Measurements from ENCODE around the gene SRL. TPM values are rescaled to one million over a fixed set of nuclear protein-coding genes. Genes with fewer than 3 reads are reported as not detected.
"Not testable (repeated sequence)": the region's sequence is repeated elsewhere in the genome, so short reads cannot be mapped to it uniquely, and the experiment has no call there.

Gene SRL
- total and polyA plus RNA-seq, 12 donors, result 0.24 to 1.8 (median 0.52) TPM; not detected in 2

DNA sequence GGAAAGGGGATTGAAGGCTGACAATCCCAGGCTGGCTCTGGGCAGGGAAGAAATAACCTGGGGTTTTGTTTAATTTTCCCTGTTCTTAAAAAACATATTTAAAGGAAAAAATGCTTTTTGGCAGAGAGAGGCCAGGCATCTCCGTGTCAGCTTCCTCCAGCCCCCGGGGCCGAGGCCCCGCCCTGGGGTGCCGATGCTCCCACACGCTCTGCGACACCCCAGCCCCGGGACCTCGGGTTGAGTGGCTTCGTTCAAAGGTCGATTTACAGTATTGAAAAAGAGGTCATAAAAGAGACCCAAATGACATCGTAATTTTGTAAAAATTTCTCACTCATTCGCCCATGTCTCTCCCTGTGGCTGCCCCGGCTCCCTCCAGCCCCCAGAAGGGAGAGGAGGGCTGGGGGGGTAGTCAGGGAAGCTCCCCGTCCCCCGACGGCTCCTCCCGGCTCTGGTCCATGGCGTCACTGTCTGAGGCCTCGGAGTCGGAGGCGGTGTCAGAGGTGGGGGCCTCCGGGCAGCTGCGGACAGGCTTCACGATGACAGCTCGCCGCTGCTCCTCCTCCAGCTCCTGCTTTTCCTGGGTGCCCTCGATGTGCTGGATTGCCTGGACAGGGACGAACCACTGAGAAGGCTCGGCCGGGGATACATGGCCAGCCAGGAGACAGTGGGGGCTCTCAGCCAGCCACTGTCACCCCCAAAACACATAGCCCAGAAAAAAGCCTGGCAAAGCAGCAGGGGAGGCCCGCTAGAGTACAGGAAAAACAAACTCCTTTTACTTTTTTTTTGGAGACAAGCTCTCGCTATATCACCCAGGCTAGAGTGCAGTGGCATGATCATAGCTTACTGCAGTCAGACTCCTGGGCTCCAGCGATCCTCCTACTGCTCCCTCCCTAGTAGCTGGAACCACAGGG, 16.0 kb upstream of the SRL start:
- H3K27me3 ChIP-seq, result no peaks in the 10 kb centered on the region
- 79 to 84% (median 81%) methylated on average over 26 to 34 of the region's 34 CpGs for WGBS, 4 donors
- no peak for DNase-seq
- H3K27ac ChIP-seq, result peak overlapping the region in 2 of 5 donors; percentile 29
- H3K36me3 ChIP-seq (replicated peaks in 1 of 2), result peaks cover 0 to 10% of the 10 kb centered on the region in 2 donors
- H3K4me1 ChIP-seq (replicated peaks in 1 of 2), result no peaks in the 10 kb centered on the region
- no peak overlapping the region for H3K4me3 ChIP-seq
- no peak for TF ChIP-seq POLR2A (IDR thresholded peaks at IDR 0.05)
- TF ChIP-seq, protein P1, sequence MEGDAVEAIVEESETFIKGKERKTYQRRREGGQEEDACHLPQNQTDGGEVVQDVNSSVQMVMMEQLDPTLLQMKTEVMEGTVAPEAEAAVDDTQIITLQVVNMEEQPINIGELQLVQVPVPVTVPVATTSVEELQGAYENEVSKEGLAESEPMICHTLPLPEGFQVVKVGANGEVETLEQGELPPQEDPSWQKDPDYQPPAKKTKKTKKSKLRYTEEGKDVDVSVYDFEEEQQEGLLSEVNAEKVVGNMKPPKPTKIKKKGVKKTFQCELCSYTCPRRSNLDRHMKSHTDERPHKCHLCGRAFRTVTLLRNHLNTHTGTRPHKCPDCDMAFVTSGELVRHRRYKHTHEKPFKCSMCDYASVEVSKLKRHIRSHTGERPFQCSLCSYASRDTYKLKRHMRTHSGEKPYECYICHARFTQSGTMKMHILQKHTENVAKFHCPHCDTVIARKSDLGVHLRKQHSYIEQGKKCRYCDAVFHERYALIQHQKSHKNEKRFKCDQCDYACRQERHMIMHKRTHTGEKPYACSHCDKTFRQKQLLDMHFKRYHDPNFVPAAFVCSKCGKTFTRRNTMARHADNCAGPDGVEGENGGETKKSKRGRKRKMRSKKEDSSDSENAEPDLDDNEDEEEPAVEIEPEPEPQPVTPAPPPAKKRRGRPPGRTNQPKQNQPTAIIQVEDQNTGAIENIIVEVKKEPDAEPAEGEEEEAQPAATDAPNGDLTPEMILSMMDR (IDR thresholded peaks at IDR 0.05), result no peak
- H3K9me3 ChIP-seq (replicated peaks in 1 of 3), result no peaks in the 10 kb centered on the region
- intact Hi-C loops (cut with DNase I), result loop anchor here in 1 of 2 donors (5.0 kb wide), 1 partner anchor 276 kb away; no protein-coding TSS in a partner anchor

DNA sequence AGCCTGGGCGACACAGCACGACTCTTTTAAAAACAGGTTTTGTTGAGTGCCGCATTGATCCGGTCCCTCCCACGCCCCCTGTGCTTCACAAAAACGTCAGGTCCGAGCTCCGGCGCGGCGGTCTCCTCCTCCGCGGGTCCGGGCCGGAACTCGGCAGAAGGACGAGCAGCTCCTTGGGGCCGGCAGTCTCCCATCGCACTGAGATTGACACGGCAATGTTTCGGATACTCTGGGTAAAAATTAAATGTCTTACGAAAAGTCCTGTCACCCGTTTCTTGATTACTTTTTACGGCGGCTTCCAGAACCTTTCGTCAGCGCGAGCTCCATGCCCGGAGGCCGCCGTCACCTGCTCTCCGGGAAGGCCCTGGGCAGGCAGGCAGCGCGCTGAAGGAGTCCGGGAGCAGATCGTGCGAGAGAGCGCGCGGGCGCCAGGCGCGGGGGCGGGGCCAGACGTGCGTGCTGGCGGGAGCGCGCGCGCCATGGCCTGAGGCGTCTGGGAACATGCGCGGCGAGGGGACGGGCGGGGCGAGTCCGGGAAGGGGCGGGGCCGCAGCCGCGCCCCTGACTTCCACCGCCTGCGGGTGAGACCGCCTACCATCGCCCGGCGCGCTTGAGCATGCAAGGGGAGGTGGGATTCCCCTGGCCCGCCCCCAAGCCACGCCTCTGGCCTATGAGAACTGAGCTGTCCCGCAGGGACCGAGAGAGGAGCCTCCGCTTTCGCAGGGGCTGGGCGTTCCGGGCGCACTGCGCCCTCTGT, 11.7 kb upstream of the SRL start:
- no peaks in the 10 kb centered on the region for H3K4me1 ChIP-seq (replicated peaks in 1 of 2)
- no peaks in the 10 kb centered on the region for H3K9me3 ChIP-seq (replicated peaks in 1 of 3)
- no peaks in the 10 kb centered on the region for H3K27me3 ChIP-seq
- peaks cover 0 to 4% of the 10 kb centered on the region in 2 donors for H3K36me3 ChIP-seq (replicated peaks in 1 of 2)
- peak; percentile 100 for DNase-seq
- 0 to 2% (median 1%) methylated on average over 20 to 80 of the region's 80 CpGs for WGBS, 4 donors
- TF ChIP-seq, protein P1 (IDR thresholded peaks at IDR 0.05), result peak in 1 of 6 experiments; percentile 9
- peak; percentile 86 to 94 for TF ChIP-seq POLR2A (IDR thresholded peaks at IDR 0.05)
- peak overlapping the region in 3 of 4 donors; percentile 4 to 65 (median 30) for H3K4me3 ChIP-seq
- peak overlapping the region; percentile 88 to 99 (median 94) for H3K27ac ChIP-seq
- intact Hi-C loops (cut with DNase I), result loop anchor here (5.0 kb wide), 1 partner anchor 51 kb away; no protein-coding TSS in a partner anchor

DNA sequence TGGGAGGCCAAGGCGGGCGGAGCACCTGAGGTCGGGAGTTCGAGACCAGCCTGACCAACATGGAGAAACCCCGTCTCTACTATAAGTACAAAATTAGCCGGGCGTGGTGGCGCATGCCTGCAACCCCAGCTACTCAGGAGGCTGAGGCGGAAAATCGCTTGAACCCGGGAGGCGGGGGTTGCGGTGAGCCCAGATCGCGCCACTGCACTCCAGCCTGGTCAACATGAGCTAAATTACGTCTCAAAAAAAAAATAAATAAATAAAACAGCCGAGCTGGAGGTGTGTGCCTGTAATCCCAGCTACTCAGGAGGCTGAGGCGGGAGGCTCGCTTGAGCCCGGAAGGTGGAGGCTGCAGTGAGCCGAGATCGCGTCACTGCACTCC, 11.1 kb upstream of the SRL start:
- not testable (repeated sequence) for H3K36me3 ChIP-seq (replicated peaks in 1 of 2); H3K9me3 ChIP-seq (replicated peaks in 1 of 3); H3K27me3 ChIP-seq; DNase-seq; H3K4me1 ChIP-seq (replicated peaks in 1 of 2)
- 54 to 70% (median 62%) methylated on average over 18 to 23 of the region's 23 CpGs for WGBS, 4 donors
- intact Hi-C loops (cut with DNase I), result loop anchor here (5.0 kb wide), 1 partner anchor 51 kb away; no protein-coding TSS in a partner anchor
- peak overlapping the region; percentile 88 to 99 (median 94) for H3K27ac ChIP-seq
- H3K4me3 ChIP-seq, result peak overlapping the region in 3 of 4 donors; percentile 4 to 65 (median 30)

DNA sequence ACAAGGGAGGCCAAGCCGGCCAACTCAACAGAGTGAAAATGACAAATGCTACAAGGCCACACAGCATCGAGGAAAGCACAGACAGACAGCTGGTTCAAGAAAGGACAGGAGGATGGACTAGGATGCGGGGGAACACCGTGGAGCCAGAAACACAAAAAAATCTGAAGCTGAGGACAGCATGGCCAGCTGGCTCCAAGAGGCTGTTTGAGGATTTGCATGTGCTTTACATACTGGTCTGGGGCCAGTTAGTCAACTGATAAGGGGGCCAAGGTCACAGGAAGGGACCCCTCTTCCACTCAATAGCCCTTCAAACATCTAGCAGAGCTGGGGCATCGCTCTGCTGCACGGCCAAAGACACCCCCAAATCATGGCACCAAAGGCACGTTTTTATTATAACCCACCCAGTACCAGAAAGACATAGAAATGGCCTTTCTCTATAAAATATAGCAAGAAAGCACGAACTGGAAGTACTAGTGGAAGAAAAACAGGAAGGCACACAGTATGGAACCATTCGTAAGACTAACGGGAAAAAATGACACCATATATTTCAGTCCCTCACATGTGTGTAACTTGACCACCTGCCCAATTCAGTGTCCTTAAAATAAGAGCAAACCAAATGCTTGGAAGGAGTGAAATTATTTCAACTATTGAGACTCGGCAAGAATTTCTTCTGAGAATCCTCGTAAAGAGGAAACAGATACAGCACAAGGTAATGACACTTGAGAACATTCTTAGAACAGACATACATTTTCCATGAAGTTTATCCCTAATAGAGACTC, 7.8 kb upstream of the SRL start:
- peak in 1 of 7 donors; percentile 25 for DNase-seq
- no peaks in the 10 kb centered on the region for H3K36me3 ChIP-seq (replicated peaks in 1 of 2)
- no peak overlapping the region for H3K4me3 ChIP-seq
- no peaks in the 10 kb centered on the region for H3K4me1 ChIP-seq (replicated peaks in 1 of 2)
- intact Hi-C loops (cut with DNase I), result loop anchor here (5.0 to 10.0 kb wide), 2 partner anchors 47 to 135 kb away; partner anchors contain the start of gene ADCY9 (in 1 of the 2)
- TF ChIP-seq, protein P1 (IDR thresholded peaks at IDR 0.05), result no peak
- TF ChIP-seq POLR2A (IDR thresholded peaks at IDR 0.05), result no peak
- WGBS, 4 donors, result 73 to 76% (median 74%) methylated on average over 12 of the region's 12 CpGs
- no peak overlapping the region for H3K27ac ChIP-seq
- no peaks in the 10 kb centered on the region for H3K9me3 ChIP-seq (replicated peaks in 1 of 3)
- no peaks in the 10 kb centered on the region for H3K27me3 ChIP-seq

Data from adrenal gland (tissue), 12 donors.